Trophoblast cell (in vitro differentiated cells and primary cell): ENCODE results near the gene LYSMD2.
A peak's percentile ranks its signal among the peaks of the same experiment; 100 is the strongest.

ENCODE experiments used
- DNase-seq, 2 donors: peaks; one replicate each; pipeline ENCODE4 v3.0.0-alpha.2; 2016
- H2AFZ ChIP-seq: 2 replicates; pipeline ENCODE4 v1.6.1; 2013; ENCODE audit warnings: low read length, moderate library complexity, mild to moderate bottlenecking; ENCODE audit not compliant: insufficient read depth, poor library complexity
- H2AK5ac ChIP-seq: 2 replicates; pipeline ENCODE4 v1.6.1; 2013; ENCODE audit warnings: mild to moderate bottlenecking, low read length
- H2BK120ac ChIP-seq: 2 replicates; pipeline ENCODE4 v1.6.1; 2013; ENCODE audit warnings: low read length, mild to moderate bottlenecking, moderate library complexity; ENCODE audit not compliant: insufficient read depth, poor library complexity
- H2BK12ac ChIP-seq: 2 replicates; pipeline ENCODE4 v1.6.1; 2013; ENCODE audit warnings: mild to moderate bottlenecking, low read length, moderate library complexity
- H2BK5ac ChIP-seq: 2 replicates; pipeline ENCODE4 v1.6.1; 2013; ENCODE audit warnings: low read length, low read depth, moderate library complexity, mild to moderate bottlenecking; ENCODE audit not compliant: poor library complexity
- H3K14ac ChIP-seq: 2 replicates; pipeline ENCODE4 v1.6.1; 2013; ENCODE audit warnings: mild to moderate bottlenecking, low read length
- H3K18ac ChIP-seq: 2 replicates; pipeline ENCODE4 v1.6.1; 2013; ENCODE audit warnings: mild to moderate bottlenecking, low read length
- H3K23ac ChIP-seq: 2 replicates; pipeline ENCODE4 v1.6.1; 2013; ENCODE audit warnings: low read length
- H3K27ac ChIP-seq: 2 replicates; pipeline ENCODE4 v1.5.1; 2013; ENCODE audit warnings: low read depth, mild to moderate bottlenecking, inconsistent platforms, low read length, moderate library complexity
- H3K27me3 ChIP-seq: 2 replicates; pipeline ENCODE4 v1.6.1; 2013; ENCODE audit warnings: inconsistent platforms, mild to moderate bottlenecking, low read length, moderate library complexity; ENCODE audit not compliant: insufficient read depth
- H3K36me3 ChIP-seq, 2 experiments: 1 replicate in 1 of 2; 2 replicates in 1 of 2; pipeline ENCODE4 v1.6.1; 2013; ENCODE audit warnings: low read length in 2 of 2, mild to moderate bottlenecking in 2 of 2, moderate library complexity in 1 of 2; ENCODE audit not compliant: insufficient read depth in 2 of 2, control insufficient read depth in 1 of 2
- H3K4ac ChIP-seq: 2 replicates; pipeline ENCODE4 v1.6.1; 2013; ENCODE audit warnings: low read depth, mild to moderate bottlenecking, low read length, moderate library complexity
- H3K4me1 ChIP-seq, 2 experiments: 1 replicate in 1 of 2; 2 replicates in 1 of 2; pipeline ENCODE4 v1.6.1; 2013; ENCODE audit warnings: low read length in 2 of 2, mild to moderate bottlenecking in 2 of 2, moderate library complexity in 1 of 2; ENCODE audit not compliant: insufficient read depth in 2 of 2, control insufficient read depth in 1 of 2
- H3K4me2 ChIP-seq: 2 replicates; pipeline ENCODE4 v1.6.1; 2013; ENCODE audit warnings: inconsistent platforms, mild to moderate bottlenecking, low read length, moderate library complexity
- H3K4me3 ChIP-seq: 2 replicates; pipeline ENCODE4 v1.5.1; 2013; ENCODE audit warnings: mild to moderate bottlenecking, low read depth, low read length, inconsistent platforms
- H3K79me1 ChIP-seq: one replicate; pipeline ENCODE4 v1.6.1; 2013; ENCODE audit warnings: low read length
- H3K79me2 ChIP-seq: 2 replicates; pipeline ENCODE4 v1.6.1; 2013; ENCODE audit warnings: low read length, mild to moderate bottlenecking; ENCODE audit not compliant: control insufficient read depth, insufficient read depth, poor library complexity
- H3K9ac ChIP-seq: 2 replicates; pipeline ENCODE4 v1.6.1; 2013; ENCODE audit warnings: mild to moderate bottlenecking, low read length
- H3K9me3 ChIP-seq: 2 replicates; pipeline ENCODE4 v1.6.1; 2013; ENCODE audit warnings: low read depth, mild to moderate bottlenecking, control low read depth, inconsistent platforms, low read length; ENCODE audit not compliant: insufficient read depth
- H4K12ac ChIP-seq: 2 replicates; pipeline ENCODE4 v1.6.1; 2013; ENCODE audit warnings: low read depth, mild to moderate bottlenecking, low read length, moderate library complexity
- H4K8ac ChIP-seq: 2 replicates; pipeline ENCODE4 v1.6.1; 2013; ENCODE audit warnings: low read depth, mild to moderate bottlenecking, low read length, moderate library complexity
- H4K91ac ChIP-seq: one replicate; pipeline ENCODE4 v1.6.1; 2013; ENCODE audit warnings: low read depth, mild to moderate bottlenecking, low read length, moderate library complexity
- WGBS: extraction: QIAGEN DNeasy Blood & Tissue Kit; methylation state at CpG from one replicate; pipeline ENCODE4 v1.1.7; 2013; ENCODE audit warnings: missing lambda C conversion rate; ENCODE audit not compliant: insufficient read length, insufficient coverage; ENCODE audit errors: extremely low coverage; 5-methylcytosine and 5-hydroxymethylcytosine counted together

Gene LYSMD2

GRCh38 chr15:51688863-51689262 lies 48.6 kb downstream of the LYSMD2 start:
- Histone ChIP-seq H3K18ac (no peak overlapping the region), H3K36me3 (no peaks in the 10 kb centered on the region), H3K79me2 (no peaks in the 10 kb centered on the region), H3K4me3 (no peak overlapping the region), H4K8ac (no peak overlapping the region), H3K4ac (no peak overlapping the region), H2BK120ac (no peak overlapping the region), H2AFZ (no peak overlapping the region), H3K9me3 (no peaks in the 10 kb centered on the region), H3K79me1 (no peaks in the 10 kb centered on the region), H2AK5ac (no peak overlapping the region), H2BK5ac (no peak overlapping the region), H3K23ac (no peak overlapping the region), H2BK12ac (no peak overlapping the region), H3K9ac (no peak overlapping the region), H3K4me2 (no peak overlapping the region), H4K91ac (no peak overlapping the region), H3K27me3 (no peaks in the 10 kb centered on the region), H3K14ac (no peak overlapping the region), H3K4me1 (peaks cover 0 to 2% of the 10 kb centered on the region in 2 experiments), H3K27ac (no peak overlapping the region), H4K12ac (no peak overlapping the region)
- WGBS, result no CpG with 5 or more reads among the region's 2 CpGs
- DNase-seq, result no peak

DNA sequence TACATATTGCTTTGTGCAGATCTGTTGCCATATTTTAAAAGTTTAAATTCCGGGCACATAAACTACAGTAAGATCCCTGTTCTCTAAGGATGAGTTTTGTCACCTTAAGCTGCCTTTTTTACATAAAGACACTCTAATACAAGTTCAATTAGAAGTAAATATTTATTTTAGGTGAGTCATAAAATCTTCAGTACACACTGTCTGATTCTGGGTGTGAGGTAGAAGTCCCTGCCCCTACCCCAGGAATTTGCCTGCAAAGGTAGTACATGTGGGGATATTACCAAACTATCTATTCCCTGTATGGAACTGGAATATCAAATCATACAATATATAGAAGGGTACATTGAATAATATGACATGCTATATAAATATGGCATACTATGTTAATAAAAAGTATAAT lies 49.9 kb downstream of the LYSMD2 start:
- Histone ChIP-seq H4K91ac (no peak overlapping the region), H3K18ac (no peak overlapping the region)

DNA sequence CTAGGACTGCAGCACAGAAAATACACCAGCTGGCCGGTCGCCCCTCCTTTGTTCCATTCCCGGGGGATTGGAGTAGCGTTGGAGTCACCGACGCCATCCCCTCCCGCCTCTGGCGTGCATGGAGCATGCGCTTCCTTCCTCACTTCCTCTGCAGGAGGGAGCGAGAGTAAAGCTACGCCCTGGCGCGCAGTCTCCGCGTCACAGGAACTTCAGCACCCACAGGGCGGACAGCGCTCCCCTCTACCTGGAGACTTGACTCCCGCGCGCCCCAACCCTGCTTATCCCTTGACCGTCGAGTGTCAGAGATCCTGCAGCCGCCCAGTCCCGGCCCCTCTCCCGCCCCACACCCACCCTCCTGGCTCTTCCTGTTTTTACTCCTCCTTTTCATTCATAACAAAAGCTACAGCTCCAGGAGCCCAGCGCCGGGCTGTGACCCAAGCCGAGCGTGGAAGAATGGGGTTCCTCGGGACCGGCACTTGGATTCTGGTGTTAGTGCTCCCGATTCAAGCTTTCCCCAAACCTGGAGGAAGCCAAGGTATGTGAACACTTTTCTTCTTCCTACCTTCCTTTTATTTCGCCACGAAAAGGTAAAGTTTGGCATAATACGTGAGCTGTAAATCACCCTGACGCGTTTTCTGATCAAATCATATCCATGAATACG lies 56.0 kb downstream of the LYSMD2 start, which contains the start of gene SCG3:
SCG3 (plus strand) TSS at position 201 of the 661 bp plus-strand sequence; CDS start at position 454, 253 bp downstream.
- Histone ChIP-seq H3K4me1 (peaks cover 0 to 7% of the 10 kb centered on the region in 2 experiments), H3K27ac (no peak within 1 kb of the TSS), H3K27me3 (no peaks in the 10 kb centered on the region), H4K8ac (peak within 1 kb of the TSS; percentile 51), H3K4me3 (peak within 1 kb of the TSS; percentile 60), H2AK5ac (no peak within 1 kb of the TSS), H3K79me2 (no peaks in the 10 kb centered on the region), H3K4ac (no peak within 1 kb of the TSS), H3K36me3 (no peaks in the 10 kb centered on the region), H4K91ac (no peak within 1 kb of the TSS), H3K18ac (no peak within 1 kb of the TSS), H2BK5ac (no peak within 1 kb of the TSS), H3K79me1 (no peaks in the 10 kb centered on the region), H3K9me3 (no peaks in the 10 kb centered on the region), H3K9ac (no peak within 1 kb of the TSS), H3K4me2 (peak within 1 kb of the TSS; percentile 86), H2BK120ac (no peak within 1 kb of the TSS), H4K12ac (no peak within 1 kb of the TSS), H2BK12ac (no peak within 1 kb of the TSS), H2AFZ (peak within 1 kb of the TSS; percentile 67), H3K23ac (no peak within 1 kb of the TSS), H3K14ac (no peak within 1 kb of the TSS)
- no CpG with 5 or more reads among the region's 38 CpGs for WGBS
- peak; percentile 62 to 75 for DNase-seq

More for the DNA sequence above, 49.9 kb downstream of the LYSMD2 start:
- no peak overlapping the region for H2BK5ac ChIP-seq
- H3K4ac ChIP-seq, result no peak overlapping the region
- H3K27ac ChIP-seq, result no peak overlapping the region
- no peak overlapping the region for H2AK5ac ChIP-seq
- H3K4me1 ChIP-seq, result peaks cover 0 to 2% of the 10 kb centered on the region in 2 experiments
- WGBS, result no CpG with 5 or more reads among the region's 1 CpG
- H3K4me3 ChIP-seq, result no peak overlapping the region
- H2BK12ac ChIP-seq, result no peak overlapping the region
- no peaks in the 10 kb centered on the region for H3K27me3 ChIP-seq
- H4K12ac ChIP-seq, result no peak overlapping the region
- no peak overlapping the region for H3K14ac ChIP-seq
- no peak for DNase-seq
- H2AFZ ChIP-seq, result no peak overlapping the region
- no peak overlapping the region for H3K23ac ChIP-seq
- no peaks in the 10 kb centered on the region for H3K36me3 ChIP-seq
- no peak overlapping the region for H4K8ac ChIP-seq
- H3K79me1 ChIP-seq, result no peaks in the 10 kb centered on the region
- H3K9me3 ChIP-seq, result no peaks in the 10 kb centered on the region
- H3K79me2 ChIP-seq, result no peaks in the 10 kb centered on the region
- H2BK120ac ChIP-seq, result no peak overlapping the region
- no peak overlapping the region for H3K4me2 ChIP-seq
- no peak overlapping the region for H3K9ac ChIP-seq

DNA sequence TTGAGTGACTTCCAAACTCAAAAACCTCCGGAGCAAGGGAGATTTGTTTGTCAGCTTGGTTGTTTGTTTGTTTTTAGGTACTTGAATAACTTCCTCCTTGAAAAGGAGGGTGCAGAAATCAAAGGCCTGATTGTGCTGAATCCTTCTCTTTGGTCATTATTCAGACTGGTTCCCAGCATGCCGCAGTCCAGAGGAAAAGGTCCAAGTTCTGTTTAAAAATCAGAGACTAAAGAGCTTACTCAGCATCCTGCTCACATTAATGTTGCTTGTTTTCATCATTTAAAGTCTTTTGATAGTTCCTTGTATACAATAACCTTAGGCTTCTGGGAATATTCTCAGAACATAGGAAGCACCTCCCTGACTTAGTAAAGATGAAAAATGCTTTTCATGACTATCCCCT lies 57.1 kb downstream of the LYSMD2 start:
- no peak for DNase-seq
- Histone ChIP-seq H3K27me3 (no peaks in the 10 kb centered on the region), H2AK5ac (no peak overlapping the region), H2BK120ac (no peak overlapping the region), H2AFZ (no peak overlapping the region), H3K9me3 (no peaks in the 10 kb centered on the region), H3K79me1 (no peaks in the 10 kb centered on the region), H3K79me2 (no peaks in the 10 kb centered on the region), H3K4me1 (peaks cover 0 to 5% of the 10 kb centered on the region in 2 experiments), H3K14ac (no peak overlapping the region), H2BK12ac (no peak overlapping the region), H4K8ac (no peak overlapping the region), H3K4me3 (no peak overlapping the region), H3K23ac (no peak overlapping the region), H3K27ac (no peak overlapping the region), H4K91ac (no peak overlapping the region), H3K4me2 (no peak overlapping the region), H3K4ac (no peak overlapping the region), H4K12ac (no peak overlapping the region), H3K18ac (no peak overlapping the region), H3K36me3 (no peaks in the 10 kb centered on the region), H2BK5ac (no peak overlapping the region), H3K9ac (no peak overlapping the region)
- no CpG with 5 or more reads among the region's 2 CpGs for WGBS
